Gastroesophageal sphincter (tissue), 2 donors: ENCODE measurements around the gene TSPOAP1.

Experiments
- POLR2A ChIP-seq, 2 donors: fragments of 450-650 bp; IDR thresholded peaks; one replicate each; pipeline ENCODE4 v1.6.1; 2017; ENCODE audit warnings: antibody characterized with exemption in 2 of 2, mild to moderate bottlenecking in 2 of 2, moderate library complexity in 1 of 2
- POLR2AphosphoS5 ChIP-seq: sonication (generic); formaldehyde crosslinking; IDR thresholded peaks from one replicate; pipeline ENCODE4 v1.6.1; 2017; ENCODE audit warnings: antibody characterized with exemption

GRCh38 chr17:58320163-58320558, 8.4 kb downstream of the TSPOAP1 start:
- TF ChIP-seq POLR2AphosphoS5 = no peak
- TF ChIP-seq POLR2A (IDR thresholded peaks at IDR 0.05) = no peak
